ENCODE results near the gene FAM169A.
"Not testable (repeated sequence)": the region's sequence is repeated elsewhere in the genome, so short reads cannot be mapped to it uniquely, and the experiment has no call there.

Gene FAM169A

GRCh38 chr5:74866596-74867162, 492 bp upstream of the FAM169A start:
- no peak for DNase-seq

GRCh38 chr5:74865256-74865803, 857 bp downstream of the FAM169A start:
- DNase-seq: no peak

- no peak for DNase-seq
Measured at GRCh38 chr5:74864823-74865222, 1.4 kb downstream of the FAM169A start.

- no peak for DNase-seq
Measured at GRCh38 chr5:74863726-74864125, 2.5 kb downstream of the FAM169A start.

- DNase-seq: no peak
Measured at GRCh38 chr5:74862221-74862620, 4.0 kb downstream of the FAM169A start.

GRCh38 chr5:74856975-74857374, 9.2 kb downstream of the FAM169A start:
- not testable (repeated sequence) for DNase-seq

- DNase-seq: no peak
Measured at GRCh38 chr5:74853256-74853655, 12.9 kb downstream of the FAM169A start.

- no peak for DNase-seq
Measured at GRCh38 chr5:74851684-74852353, 14.4 kb downstream of the FAM169A start.

GRCh38 chr5:74850789-74851425, 15.3 kb downstream of the FAM169A start:
- DNase-seq: no peak

- DNase-seq: no peak
Measured at GRCh38 chr5:74850030-74850429, 16.2 kb downstream of the FAM169A start.

- no peak for DNase-seq
Measured at GRCh38 chr5:74848553-74849025, 17.6 kb downstream of the FAM169A start.

GRCh38 chr5:74839229-74839628, 27.0 kb downstream of the FAM169A start:
- no peak for DNase-seq

- no peak for DNase-seq
Measured at GRCh38 chr5:74838262-74838661, 27.9 kb downstream of the FAM169A start.

- DNase-seq: no peak
Measured at GRCh38 chr5:74837115-74837514, 29.1 kb downstream of the FAM169A start.

GRCh38 chr5:74833537-74834266, 32.5 kb downstream of the FAM169A start:
- DNase-seq: no peak

- no peak for DNase-seq
Measured at GRCh38 chr5:74829413-74829812, 36.8 kb downstream of the FAM169A start.

GRCh38 chr5:74822288-74822687, 43.9 kb downstream of the FAM169A start:
- no peak for DNase-seq

- DNase-seq: no peak
Measured at GRCh38 chr5:74816875-74817274, 49.3 kb downstream of the FAM169A start.

- no peak for DNase-seq
Measured at GRCh38 chr5:74810915-74811314, 55.3 kb downstream of the FAM169A start.

GRCh38 chr5:74801941-74802340, 64.2 kb downstream of the FAM169A start:
- no peak for DNase-seq

GRCh38 chr5:74801197-74801596, 65.0 kb downstream of the FAM169A start:
- DNase-seq: no peak

- DNase-seq: no peak
Measured at GRCh38 chr5:74798977-74799911, 66.9 kb downstream of the FAM169A start.

Measured in SW 1271 (cell line).